Measurements from ENCODE around the gene REST.
"Not testable (repeated sequence)": the region's sequence is repeated elsewhere in the genome, so short reads cannot be mapped to it uniquely, and the experiment has no call there.

Gene REST

GRCh38 chr4:56907489-56908205 is at the start of gene REST:
Gene REST, plus strand, starts transcription at chr4:56907900. Its CDS starts 2,739 bp downstream, at chr4:56910639.
- DNase-seq (ENCODE audit: low read depth in 2 of 2), result peak; percentile 59 to 61

- DNase-seq (ENCODE audit: low read depth in 2 of 2), result no peak
Observed at GRCh38 chr4:56859841-56860240, 47.9 kb upstream of the REST start.

DNA sequence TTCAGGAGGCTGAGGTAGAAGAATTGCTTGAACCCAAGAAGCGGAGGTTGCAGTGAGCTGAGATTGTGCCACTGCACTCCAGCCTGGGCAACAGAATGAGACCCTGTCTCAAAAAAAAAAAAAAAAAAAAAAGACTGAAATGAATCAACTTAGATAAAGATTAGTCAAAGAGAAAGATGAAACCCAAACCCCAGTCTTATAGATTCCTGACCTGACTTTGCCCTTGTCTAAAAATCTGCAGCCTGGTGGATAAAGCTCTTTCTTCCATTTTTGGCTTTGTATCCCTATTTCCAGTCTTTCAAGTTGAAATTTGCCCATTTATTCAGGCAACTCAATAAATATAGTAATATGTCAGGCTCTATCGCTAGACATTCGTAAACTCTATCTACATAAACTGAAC is 46.9 kb upstream of the REST start:
- no peak for DNase-seq (ENCODE audit: low read depth in 2 of 2)

- DNase-seq (ENCODE audit: low read depth in 2 of 2), result no peak
Observed at GRCh38 chr4:56861360-56861759, 46.3 kb upstream of the REST start.

DNA sequence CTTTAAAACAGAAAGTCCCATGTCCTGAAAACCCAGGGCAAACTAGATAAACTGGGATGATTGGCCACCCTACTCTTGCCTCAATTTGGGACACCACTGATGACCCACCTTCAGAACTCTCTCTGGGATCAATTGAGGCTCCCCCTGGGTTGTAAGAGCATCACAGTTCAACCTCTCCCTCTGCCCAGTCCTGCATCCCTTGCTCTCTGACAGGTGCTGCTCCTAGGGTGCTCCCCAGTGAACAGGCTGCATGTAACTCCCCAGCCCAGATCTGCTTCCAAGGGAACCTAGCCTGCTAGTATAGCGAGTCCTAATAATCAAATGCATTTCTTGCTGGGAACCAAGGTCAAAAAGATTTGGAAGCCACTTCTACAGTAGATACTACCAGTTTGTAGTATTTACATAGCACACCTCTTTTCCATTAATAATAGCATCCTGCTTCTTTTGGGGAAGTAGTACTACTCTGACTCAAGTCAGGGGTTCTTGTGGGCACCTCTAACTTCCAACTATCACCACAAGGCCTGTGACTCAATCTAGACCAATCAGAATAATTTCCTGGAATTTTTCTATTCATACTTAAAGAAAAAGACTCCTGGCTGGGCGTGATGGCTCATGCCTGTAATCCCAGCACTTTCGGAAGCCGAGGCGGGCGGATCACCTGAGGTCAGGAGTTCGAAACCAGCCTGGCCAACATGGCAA is 44.1 kb upstream of the REST start:
- DNase-seq (ENCODE audit: low read depth in 2 of 2), result no peak

- no peak for DNase-seq (ENCODE audit: low read depth in 2 of 2)
Observed at GRCh38 chr4:56870946-56871345, 36.8 kb upstream of the REST start.

DNA sequence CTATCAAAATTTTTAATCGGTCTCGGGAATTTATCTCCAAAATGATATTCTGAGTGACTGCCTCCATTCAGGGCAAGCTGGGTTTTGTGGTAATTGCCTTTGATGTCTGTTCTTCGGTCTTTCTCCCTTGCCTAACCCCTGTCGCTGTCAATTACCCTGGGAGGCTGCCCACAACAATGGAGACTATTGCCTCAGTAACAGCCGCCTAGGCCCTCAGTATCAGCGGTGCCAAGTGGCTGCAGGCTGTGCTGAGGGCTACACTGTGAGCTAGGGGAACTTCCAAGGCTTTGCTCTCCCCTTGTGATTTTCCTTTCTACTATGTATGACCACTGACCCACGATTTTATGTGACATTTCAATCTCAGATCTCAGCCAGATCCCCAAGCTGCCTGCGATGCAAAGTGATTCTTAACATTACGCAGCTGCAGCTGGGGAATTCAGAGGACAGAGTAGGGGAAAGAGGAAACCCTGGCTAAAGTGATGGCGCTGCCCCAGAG is 36.3 kb upstream of the REST start:
- DNase-seq (ENCODE audit: low read depth in 2 of 2), result no peak

DNA sequence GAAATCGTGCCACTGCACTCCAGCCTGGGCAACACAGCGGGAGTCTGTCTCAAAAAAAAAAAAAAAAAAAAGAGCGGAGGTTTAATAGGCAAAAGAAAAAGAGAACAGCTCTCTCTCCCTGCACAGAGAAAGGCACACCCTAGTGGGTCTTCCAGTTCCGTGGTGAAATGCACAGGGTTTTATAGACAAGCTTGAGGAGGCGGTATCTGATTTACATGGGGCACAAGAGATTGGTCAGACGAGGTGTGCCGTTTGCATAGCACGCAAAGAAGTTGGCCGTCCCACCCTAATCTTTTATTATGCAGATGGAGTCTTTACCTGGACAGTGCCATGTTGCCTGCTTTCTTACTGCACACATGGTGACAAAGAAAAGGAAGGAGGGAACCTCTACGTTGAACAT is 33.5 kb upstream of the REST start:
- DNase-seq (ENCODE audit: low read depth in 2 of 2), result no peak

GRCh38 chr4:56874923-56875322 is 32.8 kb upstream of the REST start:
- no peak for DNase-seq (ENCODE audit: low read depth in 2 of 2)

- DNase-seq (ENCODE audit: low read depth in 2 of 2), result no peak
Observed at GRCh38 chr4:56876264-56876663, 31.4 kb upstream of the REST start.

- no peak for DNase-seq (ENCODE audit: low read depth in 2 of 2)
Observed at GRCh38 chr4:56879996-56880395, 27.7 kb upstream of the REST start.

DNA sequence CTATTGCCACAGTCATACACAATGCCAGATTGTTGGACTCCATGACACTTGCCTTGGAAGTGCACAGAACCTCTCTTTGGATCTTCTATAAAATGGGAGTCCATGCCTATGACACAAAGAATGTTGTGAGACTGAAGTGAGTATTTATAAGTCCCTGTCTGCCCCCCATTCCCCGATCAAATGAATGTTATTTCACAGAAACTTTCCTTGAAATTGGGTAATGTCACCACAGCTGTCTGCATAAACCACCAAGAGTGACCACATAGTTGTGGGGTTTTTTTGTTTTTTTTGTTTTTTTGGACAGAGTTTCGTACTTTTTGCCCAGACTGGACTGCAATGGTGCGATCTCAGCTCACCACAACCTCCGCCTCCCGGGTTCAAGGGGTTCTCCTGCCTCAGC is 27.1 kb upstream of the REST start:
- no peak for DNase-seq (ENCODE audit: low read depth in 2 of 2)

- not testable (repeated sequence) for DNase-seq (ENCODE audit: low read depth in 2 of 2)
Observed at GRCh38 chr4:56884511-56884910, 23.2 kb upstream of the REST start.

DNA sequence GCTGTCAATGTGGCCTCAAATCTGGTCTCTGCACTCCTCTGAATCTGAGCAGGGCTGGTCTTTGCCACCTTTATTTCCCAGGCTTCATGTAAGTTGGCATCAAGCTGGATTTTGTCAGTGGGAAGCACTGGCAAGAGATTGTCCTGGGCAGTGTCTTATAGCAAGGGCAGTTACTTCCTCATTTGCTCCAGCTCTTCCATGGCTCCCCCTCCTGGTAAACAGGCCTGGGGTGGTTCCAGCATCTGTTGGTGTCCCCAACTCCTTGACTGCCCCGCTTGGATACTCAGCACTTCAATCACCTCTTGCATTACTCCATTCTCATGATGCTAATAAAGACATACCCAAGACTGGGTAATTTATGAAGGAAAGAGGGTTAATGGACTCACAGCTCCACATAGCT is 15.0 kb upstream of the REST start:
- no peak for DNase-seq (ENCODE audit: low read depth in 2 of 2)

GRCh38 chr4:56897842-56898241 is 9.9 kb upstream of the REST start:
- DNase-seq (ENCODE audit: low read depth in 2 of 2), result not testable (repeated sequence)

DNA sequence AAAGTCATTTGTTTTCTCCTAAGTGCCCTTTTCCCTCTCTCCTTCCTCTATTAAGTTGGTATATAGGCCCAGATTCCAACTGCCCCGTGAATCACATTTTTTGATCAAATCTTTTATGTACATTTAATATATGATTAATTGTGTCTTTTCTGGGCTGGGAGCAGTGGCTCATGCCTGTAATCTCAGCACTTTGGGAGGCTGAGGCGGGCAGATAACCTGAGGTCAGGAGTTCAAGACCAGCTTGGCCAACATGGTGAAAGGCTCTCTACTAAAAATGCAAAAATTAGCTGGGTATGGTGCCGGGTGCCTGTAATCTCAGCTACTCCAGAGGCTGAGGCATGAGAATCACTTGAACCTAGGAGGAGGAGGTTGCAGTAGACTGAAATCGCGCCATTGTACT is 7.5 kb upstream of the REST start:
- DNase-seq (ENCODE audit: low read depth in 2 of 2), result not testable (repeated sequence)

- no peak for DNase-seq (ENCODE audit: low read depth in 2 of 2)
Observed at GRCh38 chr4:56902703-56903102, 5.0 kb upstream of the REST start.

GRCh38 chr4:56905796-56906195 is 1.9 kb upstream of the REST start:
- no peak for DNase-seq (ENCODE audit: low read depth in 2 of 2)

DNA sequence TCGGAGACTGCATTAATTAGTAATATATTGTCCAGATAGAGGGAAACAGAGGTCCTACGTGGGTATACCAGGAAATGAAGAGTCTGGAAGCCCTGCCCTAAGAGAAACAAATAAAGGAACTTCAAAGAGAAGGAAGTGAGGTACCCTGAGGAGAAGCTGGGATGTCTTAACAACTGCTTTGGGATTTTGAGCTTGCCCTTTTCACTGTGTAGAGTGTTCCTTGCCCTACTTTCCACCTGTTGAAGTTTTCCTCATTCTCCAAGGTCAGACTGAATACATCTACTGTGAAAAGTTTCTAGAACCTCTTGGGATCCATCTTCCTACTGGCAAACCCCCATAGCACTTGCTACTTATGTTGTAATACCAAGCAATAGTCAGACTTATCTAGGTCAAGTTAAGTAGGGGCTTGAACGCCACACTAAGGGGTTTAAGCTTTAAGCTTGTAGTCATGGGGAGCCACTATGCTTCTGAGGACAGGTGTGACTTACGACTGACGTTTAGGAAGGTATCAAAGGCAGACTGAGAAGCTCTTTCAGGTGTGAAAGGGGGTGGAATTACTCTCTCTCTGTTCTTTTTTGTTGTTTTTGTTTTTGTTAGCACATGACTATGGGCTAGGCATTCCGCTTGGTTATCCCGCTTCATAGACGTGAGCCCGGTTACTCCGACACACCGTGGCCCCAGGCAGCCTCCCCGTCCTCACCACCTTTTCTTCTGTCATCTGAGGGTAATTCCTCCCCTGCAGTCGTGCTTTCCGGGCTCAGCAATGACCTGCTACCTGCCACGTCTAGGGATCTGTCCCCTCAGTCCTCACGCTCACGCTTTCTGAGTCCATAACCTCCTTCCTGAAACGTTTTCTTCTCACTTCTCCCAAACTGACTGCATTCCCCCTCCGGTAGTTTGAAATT is 959 bp upstream of the REST start:
- no peak for DNase-seq (ENCODE audit: low read depth in 2 of 2)

GRCh38 chr4:56908206-56909085 is 746 bp downstream of the REST start:
- DNase-seq (ENCODE audit: low read depth in 2 of 2), result peak; percentile 40 to 42

Data from activated CD8-positive, alpha-beta memory T cell treated with anti-CD3 and anti-CD28 coated beads for 4 hours (primary cell).